ENCODE data around the gene ZBTB47. TPM values are rescaled to one million over a fixed set of nuclear protein-coding genes. Genes with fewer than 3 reads are reported as not detected.
A peak's percentile ranks its signal among the peaks of the same experiment; 100 is the strongest.

Gene ZBTB47
- total RNA-seq, 3 donors from 2014 or later: 18.0 to 61.8 (median 45.2) TPM

GRCh38 chr3:42660898-42661297, 7.4 kb downstream of the ZBTB47 start:
- no peak for DNase-seq (ENCODE audit: low spot score in 2 of 2)
- H3K4me3 ChIP-seq: no peak overlapping the region
- no peaks in the 10 kb centered on the region for H3K27me3 ChIP-seq
- TF ChIP-seq POLR2A (IDR thresholded peaks at IDR 0.05) (no peak), POLR2AphosphoS5 (IDR thresholded peaks at IDR 0.05) (no peak), CTCF (IDR thresholded peaks at IDR 0.05) (no peak)
- peak overlapping the region in 1 of 2 donors; percentile 61 for H3K27ac ChIP-seq
- H3K9me3 ChIP-seq: no peaks in the 10 kb centered on the region
- no peaks in the 10 kb centered on the region for H3K4me1 ChIP-seq
- H3K36me3 ChIP-seq: no peaks in the 10 kb centered on the region
- intact Hi-C loops (cut with DNase I; ENCODE audit: low total_unique reads): no loop called here

- intact Hi-C loops (cut with DNase I; ENCODE audit: low total_unique reads): no loop called here
- Histone ChIP-seq H3K4me1 (no peaks in the 10 kb centered on the region), H3K9me3 (no peaks in the 10 kb centered on the region), H3K27ac (no peak overlapping the region), H3K36me3 (no peaks in the 10 kb centered on the region), H3K4me3 (no peak overlapping the region), H3K27me3 (no peaks in the 10 kb centered on the region)
- no peak for TF ChIP-seq CTCF (IDR thresholded peaks at IDR 0.05)
- DNase-seq (ENCODE audit: low spot score in 2 of 2): no peak
These were observed 8.1 kb downstream of the ZBTB47 start for GRCh38 chr3:42661593-42662022.

- no peak overlapping the region for H3K27ac ChIP-seq
- no peaks in the 10 kb centered on the region for H3K4me1 ChIP-seq
- intact Hi-C loops (cut with DNase I; ENCODE audit: low total_unique reads): no loop called here
- TF ChIP-seq POLR2AphosphoS5 (IDR thresholded peaks at IDR 0.05) (no peak), CTCF (IDR thresholded peaks at IDR 0.05) (no peak), POLR2A (IDR thresholded peaks at IDR 0.05) (no peak)
- H3K4me3 ChIP-seq: no peak overlapping the region
- no peak for DNase-seq (ENCODE audit: low spot score in 2 of 2)
- H3K27me3 ChIP-seq: no peaks in the 10 kb centered on the region
- no peaks in the 10 kb centered on the region for H3K36me3 ChIP-seq
- no peaks in the 10 kb centered on the region for H3K9me3 ChIP-seq
These were observed 8.7 kb downstream of the ZBTB47 start for GRCh38 chr3:42662037-42662812.

- Histone ChIP-seq H3K36me3 (no peaks in the 10 kb centered on the region), H3K27me3 (no peaks in the 10 kb centered on the region), H3K4me3 (no peak overlapping the region), H3K27ac (no peak overlapping the region), H3K9me3 (no peaks in the 10 kb centered on the region), H3K4me1 (no peaks in the 10 kb centered on the region)
- intact Hi-C loops (cut with DNase I; ENCODE audit: low total_unique reads): no loop called here
- no peak for TF ChIP-seq POLR2AphosphoS5 (IDR thresholded peaks at IDR 0.05)
- no peak for TF ChIP-seq POLR2A (IDR thresholded peaks at IDR 0.05)
- TF ChIP-seq CTCF (IDR thresholded peaks at IDR 0.05): no peak
- DNase-seq (ENCODE audit: low spot score in 2 of 2): no peak
These were observed 9.5 kb downstream of the ZBTB47 start for GRCh38 chr3:42662813-42663535.
